IMR-90 (cell line): Measurements from ENCODE around the gene COLQ.

Experiments used
- BHLHE40 ChIP-seq: fragments of 150-350 bp; IDR thresholded peaks from 2 replicates; pipeline ENCODE4 v1.6.1; 2016; ENCODE audit warnings: mild to moderate bottlenecking, low read depth, low read length
- CEBPB ChIP-seq: IDR thresholded peaks from 2 replicates; pipeline ENCODE4 v1.6.1; 2012; ENCODE audit warnings: low read depth, low read length, improper control_type of control experiment
- FOS ChIP-seq: fragments of 150-350 bp; IDR thresholded peaks from 2 replicates; pipeline ENCODE4 v1.6.1; 2016; ENCODE audit warnings: low read depth, low read length
- MAZ ChIP-seq: IDR thresholded peaks from 2 replicates; pipeline ENCODE4 v1.6.1; 2012; ENCODE audit warnings: low read depth, mild to moderate bottlenecking, low read length, improper control_type of control experiment, moderate library complexity, borderline replicate concordance
- MXI1 ChIP-seq: IDR thresholded peaks from 2 replicates; pipeline ENCODE4 v1.6.1; 2012; ENCODE audit warnings: low read depth, mild to moderate bottlenecking, low read length, moderate library complexity, borderline replicate concordance
- NFE2L2 ChIP-seq: fragments of 150-350 bp; IDR thresholded peaks from 2 replicates; pipeline ENCODE4 v1.6.1; 2016; ENCODE audit warnings: low read depth, mild to moderate bottlenecking, low read length
- POLR2A ChIP-seq: IDR thresholded peaks from 2 replicates; pipeline ENCODE4 v1.6.1; 2012; ENCODE audit warnings: mild to moderate bottlenecking, low read depth, low read length
- RAD21 ChIP-seq: IDR thresholded peaks from 2 replicates; pipeline ENCODE4 v1.6.1; 2012; ENCODE audit warnings: low read length, improper control_type of control experiment
- RCOR1 ChIP-seq: IDR thresholded peaks from 2 replicates; pipeline ENCODE4 v1.6.1; 2012; ENCODE audit warnings: mild to moderate bottlenecking, low read length, improper control_type of control experiment; ENCODE audit not compliant: insufficient replicate concordance
- TF ChIP-seq, protein P1 (sequence below): conservative IDR thresholded peaks from 2 replicates; pipeline ENCODE4 v1.5.1; 2012; ENCODE audit warnings: mild to moderate bottlenecking, low read depth, low read length, improper control_type of control experiment
- TF ChIP-seq, protein P2 (sequence below): fragments of 150-350 bp; IDR thresholded peaks from 2 replicates; pipeline ENCODE4 v1.6.1; 2016; ENCODE audit warnings: low read depth, mild to moderate bottlenecking, low read length, moderate library complexity, borderline replicate concordance

DNA sequence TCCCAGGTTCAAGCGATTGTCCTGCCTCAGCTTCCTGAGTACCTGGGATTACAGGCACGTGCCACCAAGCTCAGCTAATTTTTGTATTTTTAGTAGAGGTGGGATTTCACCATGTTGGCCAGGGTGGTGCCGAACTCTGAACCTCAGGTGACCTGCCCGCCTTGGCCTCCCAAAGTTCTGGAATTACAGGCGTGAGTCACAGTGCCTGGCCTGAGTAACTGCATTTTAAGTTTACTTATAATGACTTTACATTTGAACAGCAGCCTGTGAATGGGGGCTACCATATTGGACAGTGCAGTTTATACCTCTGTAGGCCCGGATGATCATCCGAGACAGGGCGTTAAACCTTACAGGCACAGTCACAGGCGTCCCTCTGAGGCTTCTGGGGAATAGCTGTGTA is 69.3 kb downstream of the COLQ start:
- TF ChIP-seq BHLHE40, result no peak
- TF ChIP-seq, protein P1, sequence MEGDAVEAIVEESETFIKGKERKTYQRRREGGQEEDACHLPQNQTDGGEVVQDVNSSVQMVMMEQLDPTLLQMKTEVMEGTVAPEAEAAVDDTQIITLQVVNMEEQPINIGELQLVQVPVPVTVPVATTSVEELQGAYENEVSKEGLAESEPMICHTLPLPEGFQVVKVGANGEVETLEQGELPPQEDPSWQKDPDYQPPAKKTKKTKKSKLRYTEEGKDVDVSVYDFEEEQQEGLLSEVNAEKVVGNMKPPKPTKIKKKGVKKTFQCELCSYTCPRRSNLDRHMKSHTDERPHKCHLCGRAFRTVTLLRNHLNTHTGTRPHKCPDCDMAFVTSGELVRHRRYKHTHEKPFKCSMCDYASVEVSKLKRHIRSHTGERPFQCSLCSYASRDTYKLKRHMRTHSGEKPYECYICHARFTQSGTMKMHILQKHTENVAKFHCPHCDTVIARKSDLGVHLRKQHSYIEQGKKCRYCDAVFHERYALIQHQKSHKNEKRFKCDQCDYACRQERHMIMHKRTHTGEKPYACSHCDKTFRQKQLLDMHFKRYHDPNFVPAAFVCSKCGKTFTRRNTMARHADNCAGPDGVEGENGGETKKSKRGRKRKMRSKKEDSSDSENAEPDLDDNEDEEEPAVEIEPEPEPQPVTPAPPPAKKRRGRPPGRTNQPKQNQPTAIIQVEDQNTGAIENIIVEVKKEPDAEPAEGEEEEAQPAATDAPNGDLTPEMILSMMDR, result no peak
- no peak for TF ChIP-seq POLR2A
- TF ChIP-seq RCOR1, result no peak
- no peak for TF ChIP-seq FOS
- TF ChIP-seq, protein P2, sequence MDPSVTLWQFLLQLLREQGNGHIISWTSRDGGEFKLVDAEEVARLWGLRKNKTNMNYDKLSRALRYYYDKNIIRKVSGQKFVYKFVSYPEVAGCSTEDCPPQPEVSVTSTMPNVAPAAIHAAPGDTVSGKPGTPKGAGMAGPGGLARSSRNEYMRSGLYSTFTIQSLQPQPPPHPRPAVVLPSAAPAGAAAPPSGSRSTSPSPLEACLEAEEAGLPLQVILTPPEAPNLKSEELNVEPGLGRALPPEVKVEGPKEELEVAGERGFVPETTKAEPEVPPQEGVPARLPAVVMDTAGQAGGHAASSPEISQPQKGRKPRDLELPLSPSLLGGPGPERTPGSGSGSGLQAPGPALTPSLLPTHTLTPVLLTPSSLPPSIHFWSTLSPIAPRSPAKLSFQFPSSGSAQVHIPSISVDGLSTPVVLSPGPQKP, result no peak
- TF ChIP-seq NFE2L2, result no peak
- no peak for TF ChIP-seq MAZ
- TF ChIP-seq CEBPB, result no peak
- no peak for TF ChIP-seq MXI1
- no peak for TF ChIP-seq RAD21
